ENCODE measurements around the gene TAOK2. TPM values are rescaled to one million over a fixed set of nuclear protein-coding genes. Genes with fewer than 3 reads are reported as not detected.

Gene TAOK2
- total RNA-seq, 3 donors from 2014 or later: 46.6 to 53.4 (median 50.5) TPM

DNA sequence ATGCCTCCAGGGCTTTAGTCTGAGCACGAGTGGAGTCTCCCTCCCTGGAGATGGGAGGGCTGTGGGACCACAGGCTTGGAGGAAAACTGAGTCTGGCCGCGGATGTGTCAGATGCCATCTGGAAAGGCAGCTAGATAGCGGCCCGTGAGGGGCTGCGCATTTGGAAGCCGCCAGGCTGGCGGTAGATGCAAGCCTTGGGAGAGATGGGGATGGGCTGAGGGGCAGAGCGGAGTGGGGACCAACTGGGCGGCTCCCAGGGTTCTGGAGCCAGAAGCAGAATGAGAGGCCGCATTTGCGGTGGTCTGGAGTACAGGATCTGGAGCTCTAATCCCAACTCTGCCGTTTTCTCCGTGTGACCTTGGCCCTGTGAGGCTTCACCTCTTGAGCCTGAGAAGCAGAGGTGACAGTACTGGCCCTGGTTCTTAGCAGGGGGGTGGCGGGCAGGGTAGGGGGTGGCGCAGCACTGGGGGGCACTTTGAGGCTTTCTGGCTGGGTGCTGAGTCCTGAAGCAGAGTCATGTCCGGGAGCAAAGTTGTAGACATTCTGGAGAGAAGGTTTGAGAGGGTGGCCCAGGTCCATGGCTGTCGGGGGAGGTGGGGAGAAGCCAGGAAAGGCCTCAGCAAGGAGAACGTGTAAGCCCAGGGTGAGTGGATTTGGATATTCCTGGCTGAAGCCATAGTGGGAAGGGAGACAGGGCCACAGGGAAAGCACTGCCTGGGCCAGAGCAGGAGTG is 29.1 kb downstream of the TAOK2 start:
- TF ChIP-seq, protein P1, sequence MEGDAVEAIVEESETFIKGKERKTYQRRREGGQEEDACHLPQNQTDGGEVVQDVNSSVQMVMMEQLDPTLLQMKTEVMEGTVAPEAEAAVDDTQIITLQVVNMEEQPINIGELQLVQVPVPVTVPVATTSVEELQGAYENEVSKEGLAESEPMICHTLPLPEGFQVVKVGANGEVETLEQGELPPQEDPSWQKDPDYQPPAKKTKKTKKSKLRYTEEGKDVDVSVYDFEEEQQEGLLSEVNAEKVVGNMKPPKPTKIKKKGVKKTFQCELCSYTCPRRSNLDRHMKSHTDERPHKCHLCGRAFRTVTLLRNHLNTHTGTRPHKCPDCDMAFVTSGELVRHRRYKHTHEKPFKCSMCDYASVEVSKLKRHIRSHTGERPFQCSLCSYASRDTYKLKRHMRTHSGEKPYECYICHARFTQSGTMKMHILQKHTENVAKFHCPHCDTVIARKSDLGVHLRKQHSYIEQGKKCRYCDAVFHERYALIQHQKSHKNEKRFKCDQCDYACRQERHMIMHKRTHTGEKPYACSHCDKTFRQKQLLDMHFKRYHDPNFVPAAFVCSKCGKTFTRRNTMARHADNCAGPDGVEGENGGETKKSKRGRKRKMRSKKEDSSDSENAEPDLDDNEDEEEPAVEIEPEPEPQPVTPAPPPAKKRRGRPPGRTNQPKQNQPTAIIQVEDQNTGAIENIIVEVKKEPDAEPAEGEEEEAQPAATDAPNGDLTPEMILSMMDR (IDR thresholded peaks at IDR 0.05): no peak
- no peak for DNase-seq
- no peaks in the 10 kb centered on the region for H3K36me3 ChIP-seq (ENCODE audit: low read depth)

DNA sequence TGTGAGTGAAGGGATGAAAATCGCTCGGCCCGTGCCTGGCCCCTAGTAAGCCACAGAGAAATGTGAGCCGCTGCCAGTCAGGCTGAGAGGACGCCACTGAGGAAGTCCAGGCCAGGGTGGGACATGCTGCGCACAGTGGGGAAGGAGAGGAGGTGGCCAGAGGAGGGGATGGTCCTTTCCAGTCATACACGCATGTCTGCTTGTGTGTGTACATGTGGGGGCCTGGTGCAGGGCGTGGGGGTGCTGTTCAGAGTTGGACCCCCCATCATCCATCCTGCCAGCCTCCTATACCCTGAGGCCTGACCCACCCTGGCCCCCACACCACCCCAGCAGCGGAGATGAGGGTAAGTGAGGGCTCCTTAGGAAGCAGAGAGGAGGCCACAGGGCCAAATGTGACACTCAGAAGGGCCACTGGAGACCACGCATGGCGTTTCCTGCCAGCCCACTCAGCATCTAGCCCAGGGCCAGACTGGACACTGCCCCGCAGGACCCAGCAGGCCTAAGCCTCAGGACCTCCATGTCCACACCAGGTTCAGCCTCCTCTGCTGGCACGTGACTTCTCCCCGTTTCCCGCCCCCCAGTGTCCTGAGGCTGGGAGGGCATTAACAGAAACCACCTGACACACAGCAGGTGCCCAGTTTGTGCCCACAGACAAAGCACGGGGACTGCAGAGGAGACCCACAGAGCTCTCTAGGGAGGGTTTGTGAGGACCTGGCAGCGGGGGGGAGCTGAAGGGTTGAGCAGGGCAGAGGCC is 30.2 kb downstream of the TAOK2 start:
- H3K36me3 ChIP-seq (ENCODE audit: low read depth): no peaks in the 10 kb centered on the region

More for the DNA sequence above, 29.1 kb downstream of the TAOK2 start:
- intact Hi-C loops (cut with DNase I, micrococcal nuclease): no loop called here
- ATAC-seq: no peak
- Histone ChIP-seq H3K4me3 (no peak overlapping the region), H3K9me3 (no peaks in the 10 kb centered on the region), H3K4me1 (ENCODE audit: low read depth) (no peaks in the 10 kb centered on the region)

DNA sequence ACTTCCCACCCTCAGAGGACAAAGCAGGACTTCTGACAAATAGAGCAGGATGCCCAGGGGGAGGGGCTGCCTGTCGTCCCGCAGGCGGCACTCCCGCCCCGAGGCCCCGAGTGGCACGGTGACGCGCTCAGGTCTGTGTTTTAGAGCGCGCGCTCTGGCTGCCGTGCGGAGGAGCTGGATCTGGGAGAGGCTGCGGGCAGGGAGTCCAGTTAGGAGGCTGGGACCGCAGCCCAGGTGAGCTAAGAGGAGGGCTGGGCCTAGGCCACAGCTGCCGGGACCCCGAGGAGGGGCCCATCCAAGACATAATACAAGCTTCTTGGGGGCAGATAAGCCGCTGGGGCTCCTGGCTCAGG is 30.7 kb downstream of the TAOK2 start:
- intact Hi-C loops (cut with DNase I, micrococcal nuclease): no loop called here
- Histone ChIP-seq H3K4me3 (no peak overlapping the region), H3K9me3 (no peaks in the 10 kb centered on the region), H3K4me1 (ENCODE audit: low read depth) (no peaks in the 10 kb centered on the region), H3K36me3 (ENCODE audit: low read depth) (no peaks in the 10 kb centered on the region)
- TF ChIP-seq, protein P1 (IDR thresholded peaks at IDR 0.05): no peak
- ATAC-seq (peak; percentile 21), DNase-seq (no peak)

More for the DNA sequence above, 30.2 kb downstream of the TAOK2 start:
- ATAC-seq (no peak), DNase-seq (no peak)
- H3K4me3 ChIP-seq: no peak overlapping the region
- intact Hi-C loops (cut with DNase I, micrococcal nuclease): no loop called here
- no peaks in the 10 kb centered on the region for H3K9me3 ChIP-seq
- no peaks in the 10 kb centered on the region for H3K4me1 ChIP-seq (ENCODE audit: low read depth)
- TF ChIP-seq, protein P1 (IDR thresholded peaks at IDR 0.05): no peak

DNA sequence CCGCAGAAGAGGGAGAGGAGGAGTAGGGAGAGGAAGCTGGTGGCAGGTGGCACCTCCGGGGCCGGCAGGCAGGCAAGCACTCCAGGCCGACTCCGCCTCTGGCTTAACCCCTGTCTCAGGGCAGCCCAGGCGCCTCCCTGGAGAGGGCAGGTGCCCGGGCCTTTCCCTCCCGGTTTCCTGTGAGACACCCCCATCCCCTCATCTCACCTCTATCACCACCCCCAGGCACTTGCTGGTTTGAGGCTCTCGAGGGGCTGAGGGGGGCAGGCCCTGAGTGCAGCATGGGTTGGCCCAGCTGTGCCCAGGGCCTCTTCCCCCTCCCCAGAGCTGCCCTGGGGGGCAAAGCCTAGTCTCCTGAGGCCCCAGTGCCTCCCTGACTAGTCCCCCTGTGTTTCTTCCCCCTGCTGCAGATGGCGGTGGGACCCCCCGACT is 31.2 kb downstream of the TAOK2 start:
- no peak overlapping the region for H3K4me3 ChIP-seq
- peak; percentile 54 for ATAC-seq
- TF ChIP-seq, protein P1 (IDR thresholded peaks at IDR 0.05): no peak
- no peak for DNase-seq
- H3K4me1 ChIP-seq (ENCODE audit: low read depth): no peaks in the 10 kb centered on the region
- H3K9me3 ChIP-seq: no peaks in the 10 kb centered on the region
- no peaks in the 10 kb centered on the region for H3K36me3 ChIP-seq (ENCODE audit: low read depth)
- intact Hi-C loops (cut with DNase I, micrococcal nuclease): no loop called here

DNA sequence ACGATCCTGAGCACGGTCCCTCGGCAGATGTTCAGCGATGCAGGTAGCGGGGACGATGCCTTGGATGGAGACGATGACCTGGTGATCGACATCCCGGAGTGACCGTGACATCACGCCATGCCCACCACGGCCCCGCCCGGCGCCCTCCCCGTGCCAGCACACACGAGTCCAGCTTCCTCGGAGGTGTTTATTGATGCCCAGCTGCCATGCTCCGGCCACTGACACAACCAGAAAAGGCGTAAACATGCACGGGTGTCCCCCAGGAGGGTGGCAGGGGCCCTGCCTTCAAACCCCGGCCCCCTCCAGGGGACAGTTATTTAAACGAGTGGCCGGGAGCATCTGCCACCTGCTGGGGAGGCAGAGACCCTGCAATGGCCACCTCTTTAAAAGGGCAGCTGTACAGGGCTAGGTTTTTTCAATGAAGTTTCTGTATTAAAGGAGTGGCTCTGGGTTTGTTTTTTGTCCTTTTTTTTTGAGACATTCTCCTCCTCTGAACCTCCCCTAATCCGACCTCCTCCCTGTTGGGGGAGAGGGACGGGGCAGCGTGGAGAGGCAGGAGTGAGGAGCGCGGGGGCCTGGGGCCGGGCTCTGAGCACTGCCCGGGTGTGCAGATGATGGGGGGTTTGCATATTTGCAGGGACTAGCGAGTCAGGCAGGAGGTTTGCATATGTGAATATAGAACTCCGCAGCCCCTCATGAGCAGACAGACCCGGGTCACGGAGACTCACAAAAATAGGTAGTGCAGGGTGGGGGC is 31.9 kb downstream of the TAOK2 start:
- intact Hi-C loops (cut with DNase I, micrococcal nuclease): no loop called here
- no peaks in the 10 kb centered on the region for H3K9me3 ChIP-seq
- TF ChIP-seq, protein P1 (IDR thresholded peaks at IDR 0.05): peak; percentile 76
- DNase-seq (peak in 1 of 3 donors; percentile 45), ATAC-seq (peak; percentile 70)
- H3K4me3 ChIP-seq: no peak overlapping the region
- peaks cover 2% of the 10 kb centered on the region for H3K4me1 ChIP-seq (ENCODE audit: low read depth)
- no peaks in the 10 kb centered on the region for H3K36me3 ChIP-seq (ENCODE audit: low read depth)
